ENCODE measurements around the gene FXYD5. TPM values are rescaled to one million over a fixed set of nuclear protein-coding genes. Genes with fewer than 3 reads are reported as not detected.

FXYD5 gene
- total and polyA plus RNA-seq, 2 donors (not counting 1 experiment from before 2014, with no cell fraction given): 310 to 390 TPM

- Mint-ChIP-seq H3K4me3 (no peak overlapping the region), H3K9me3 (ENCODE audit: insufficient read depth) (no peaks in the 10 kb centered on the region), H3K27me3 (no peaks in the 10 kb centered on the region), H3K27ac (peak overlapping the region; percentile 16), H3K4me1 (peaks cover 5% of the 10 kb centered on the region)
- TF ChIP-seq CTCF (IDR thresholded peaks at IDR 0.05): no peak
- TF ChIP-seq EZH2 (IDR thresholded peaks at IDR 0.05; ENCODE audit: borderline replicate concordance, insufficient read depth, low read depth, low read length, poor library complexity, severe bottlenecking): no peak
- H3K9me3 ChIP-seq (ENCODE audit: control extremely low read depth in 1 of 3, control insufficient read depth in 2 of 3, insufficient read depth in 1 of 3, low read length in 2 of 3): peaks cover 0 to 3% (median 0%) of the 10 kb centered on the region in 3 donors
- H3K36me3 ChIP-seq (replicated peaks in 1 of 2; ENCODE audit: control extremely low read depth in 1 of 2, control insufficient read depth in 1 of 2, extremely low read depth in 1 of 2, insufficient read depth in 2 of 2, low read length in 1 of 2): no peaks in the 10 kb centered on the region
- no peak overlapping the region for H3K9ac ChIP-seq (ENCODE audit: low read length)
- H3K4me1 ChIP-seq (ENCODE audit: control insufficient read depth in 2 of 2, insufficient read depth in 2 of 2, low read length in 2 of 2): no peaks in the 10 kb centered on the region
- H3K4me2 ChIP-seq (replicated peaks; ENCODE audit: low read depth, low read length, poor library complexity, severe bottlenecking): no peak overlapping the region
- H3K27ac ChIP-seq (ENCODE audit: low read length in 2 of 2): no peak overlapping the region
- no peak overlapping the region for H3K4me3 ChIP-seq (ENCODE audit: control extremely low read depth in 1 of 5, extremely low read depth in 1 of 5, insufficient read depth in 1 of 5, low read depth in 2 of 5, low read length in 4 of 5)
- intact Hi-C loops (cut with micrococcal nuclease): no loop called here
- no peaks in the 10 kb centered on the region for H4K20me1 ChIP-seq (ENCODE audit: control insufficient read depth, insufficient read depth, low read length, poor library complexity, severe bottlenecking)
- DNase-seq (no peak), ATAC-seq (ENCODE audit: low read depth) (no peak)
- POLR2A ChIA-PET: interaction anchor here (1.4 kb wide), 1 partner anchor 70 kb away, joined by 4 read pairs; no protein-coding TSS in a partner anchor
- 100% methylated on average over 1 of the region's 9 CpGs for WGBS (ENCODE audit: insufficient coverage)
- no peaks in the 10 kb centered on the region for H3K79me2 ChIP-seq (ENCODE audit: control insufficient read depth, insufficient read depth, low read length)
- no peaks in the 10 kb centered on the region for H3K27me3 ChIP-seq (replicated peaks in 1 of 4; ENCODE audit: control extremely low read depth in 1 of 4, control insufficient read depth in 3 of 4, insufficient read depth in 4 of 4, low read length in 3 of 4)
- CTCF ChIA-PET: interaction anchor here (0.7 to 2.9 kb wide), 11 partner anchors 10 to 275 kb away, joined by 3 to 25 read pairs (median 3); partner anchors contain the start of gene FXYD7
- H2AFZ ChIP-seq (ENCODE audit: insufficient read depth, low read depth, low read length, poor library complexity, severe bottlenecking): no peak overlapping the region
Observed at GRCh38 chr19:35194012-35194984, 39.8 kb downstream of the FXYD5 start.

DNA sequence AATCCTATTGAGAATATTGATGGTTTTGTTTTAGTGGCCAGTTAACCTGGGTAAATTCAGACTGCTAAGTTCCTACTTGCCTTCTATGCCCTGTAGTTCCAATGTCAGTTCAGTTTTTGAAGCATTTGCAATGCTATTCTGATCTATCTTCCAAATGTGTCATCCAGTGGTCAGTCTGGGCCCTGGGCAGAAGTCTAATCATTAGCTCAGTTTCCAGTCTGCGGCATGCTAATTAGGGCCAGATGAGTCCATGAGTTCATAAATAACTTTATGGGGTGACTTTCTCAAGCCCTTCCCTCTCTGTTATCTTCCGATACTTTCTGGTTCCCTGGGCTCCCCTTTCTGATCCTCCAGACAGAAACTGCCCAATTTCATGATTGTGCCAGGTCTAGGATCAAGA, 41.3 kb downstream of the FXYD5 start:
- ChIA-PET POLR2A (no interaction called here), CTCF (interaction anchor here (2.9 kb wide), 1 partner anchor 20 kb away, joined by 25 read pairs; no protein-coding TSS in a partner anchor)
- Histone ChIP-seq H3K4me2 (replicated peaks; ENCODE audit: low read depth, low read length, poor library complexity, severe bottlenecking) (no peak overlapping the region), H2AFZ (ENCODE audit: insufficient read depth, low read depth, low read length, poor library complexity, severe bottlenecking) (no peak overlapping the region), H4K20me1 (ENCODE audit: control insufficient read depth, insufficient read depth, low read length, poor library complexity, severe bottlenecking) (no peaks in the 10 kb centered on the region), H3K27me3 (replicated peaks in 1 of 4; ENCODE audit: control extremely low read depth in 1 of 4, control insufficient read depth in 3 of 4, insufficient read depth in 4 of 4, low read length in 3 of 4) (no peaks in the 10 kb centered on the region), H3K9me3 (ENCODE audit: control extremely low read depth in 1 of 3, control insufficient read depth in 2 of 3, insufficient read depth in 1 of 3, low read length in 2 of 3) (peaks cover 0 to 3% (median 0%) of the 10 kb centered on the region in 3 donors), H3K9ac (ENCODE audit: low read length) (no peak overlapping the region), H3K4me1 (ENCODE audit: control insufficient read depth in 2 of 2, insufficient read depth in 2 of 2, low read length in 2 of 2) (no peaks in the 10 kb centered on the region), H3K27ac (ENCODE audit: low read length in 2 of 2) (no peak overlapping the region), H3K36me3 (replicated peaks in 1 of 2; ENCODE audit: control extremely low read depth in 1 of 2, control insufficient read depth in 1 of 2, extremely low read depth in 1 of 2, insufficient read depth in 2 of 2, low read length in 1 of 2) (no peaks in the 10 kb centered on the region), H3K79me2 (ENCODE audit: control insufficient read depth, insufficient read depth, low read length) (no peaks in the 10 kb centered on the region), H3K4me3 (ENCODE audit: control extremely low read depth in 1 of 5, extremely low read depth in 1 of 5, insufficient read depth in 1 of 5, low read depth in 2 of 5, low read length in 4 of 5) (no peak overlapping the region)
- ATAC-seq (ENCODE audit: low read depth) (no peak), DNase-seq (no peak)
- no peak overlapping the region for H3K4me3 Mint-ChIP-seq
- no peaks in the 10 kb centered on the region for H3K27me3 Mint-ChIP-seq
- 60% methylated on average over 1 of the region's 2 CpGs for WGBS (ENCODE audit: insufficient coverage)
- no peak overlapping the region for H3K27ac Mint-ChIP-seq
- no peaks in the 10 kb centered on the region for H3K9me3 Mint-ChIP-seq (ENCODE audit: insufficient read depth)
- H3K4me1 Mint-ChIP-seq: peaks cover 5% of the 10 kb centered on the region
- intact Hi-C loops (cut with micrococcal nuclease): no loop called here
- TF ChIP-seq EZH2 (IDR thresholded peaks at IDR 0.05; ENCODE audit: borderline replicate concordance, insufficient read depth, low read depth, low read length, poor library complexity, severe bottlenecking): no peak
- no peak for TF ChIP-seq CTCF (IDR thresholded peaks at IDR 0.05)

Data from B cell (primary cell).